H9 (cell line): ENCODE results near the gene SLC2A4RG. TPM values are rescaled to one million over a fixed set of nuclear protein-coding genes. Genes with fewer than 3 reads are reported as not detected.

Source experiments
- DNase-seq: peaks from one replicate; pipeline ENCODE4 v3.0.0-alpha.2; 2017
- H2AFZ ChIP-seq: one replicate; pipeline ENCODE4 v1.6.1; 2013; ENCODE audit warnings: mild to moderate bottlenecking, low read length, control low read depth, moderate library complexity
- H2AK5ac ChIP-seq: 2 replicates; pipeline ENCODE4 v1.6.1; 2013; ENCODE audit warnings: low read length, control low read depth, mixed read lengths; ENCODE audit not compliant: insufficient read length
- H2BK120ac ChIP-seq: one replicate; pipeline ENCODE4 v1.6.1; 2013; ENCODE audit warnings: low read depth, mild to moderate bottlenecking, low read length, control low read depth, inconsistent platforms; ENCODE audit not compliant: poor library complexity, severe bottlenecking
- H2BK12ac ChIP-seq: 2 replicates; pipeline ENCODE4 v1.6.1; 2013; ENCODE audit warnings: low read length, control low read depth, mixed read lengths, low read depth; ENCODE audit not compliant: insufficient read length
- H2BK15ac ChIP-seq: 2 replicates; pipeline ENCODE4 v1.6.1; 2013; ENCODE audit warnings: low read depth, low read length, control low read depth
- H2BK20ac ChIP-seq: one replicate; pipeline ENCODE4 v1.6.1; 2013; ENCODE audit warnings: low read depth, mild to moderate bottlenecking, low read length, control low read depth, inconsistent platforms; ENCODE audit not compliant: poor library complexity, severe bottlenecking
- H2BK5ac ChIP-seq: 2 replicates; pipeline ENCODE4 v1.6.1; 2013; ENCODE audit warnings: low read length, control low read depth, mixed read lengths; ENCODE audit not compliant: insufficient read length
- H3K14ac ChIP-seq: 2 replicates; pipeline ENCODE4 v1.6.1; 2013; ENCODE audit warnings: low read length, control low read depth; ENCODE audit not compliant: insufficient read depth
- H3K18ac ChIP-seq: 2 replicates; pipeline ENCODE4 v1.6.1; 2013; ENCODE audit warnings: low read depth, mild to moderate bottlenecking, mixed read lengths, low read length, control low read depth; ENCODE audit not compliant: insufficient read length
- H3K23ac ChIP-seq: 2 replicates; pipeline ENCODE4 v1.6.1; 2013; ENCODE audit warnings: low read length, control low read depth, mixed read lengths, low read depth; ENCODE audit not compliant: insufficient read length
- H3K23me2 ChIP-seq: 2 replicates; pipeline ENCODE4 v1.6.1; 2013; ENCODE audit warnings: low read depth, mild to moderate bottlenecking, mixed read lengths, low read length, control low read depth; ENCODE audit not compliant: insufficient read length, poor library complexity, severe bottlenecking
- H3K27ac ChIP-seq: 2 replicates; pipeline ENCODE4 v1.5.1; 2013; ENCODE audit warnings: low read length, control low read depth, mixed read lengths, low read depth; ENCODE audit not compliant: insufficient read length
- H3K27me3 ChIP-seq: 2 replicates; pipeline ENCODE4 v1.6.1; 2013; ENCODE audit warnings: low read length, control low read depth, inconsistent platforms; ENCODE audit not compliant: insufficient read depth
- H3K4ac ChIP-seq: 2 replicates; pipeline ENCODE4 v1.6.1; 2013; ENCODE audit warnings: low read depth, mild to moderate bottlenecking, control low read depth, inconsistent platforms, low read length, moderate library complexity
- H3K4me1 ChIP-seq: 2 replicates; pipeline ENCODE4 v1.6.1; 2013; ENCODE audit warnings: low read length, control low read depth, inconsistent platforms; ENCODE audit not compliant: insufficient read depth
- H3K4me2 ChIP-seq: 2 replicates; pipeline ENCODE4 v1.6.1; 2013; ENCODE audit warnings: low read length, control low read depth, mixed read lengths; ENCODE audit not compliant: insufficient read length, insufficient read depth
- H3K56ac ChIP-seq: 2 replicates; pipeline ENCODE4 v1.6.1; 2013; ENCODE audit warnings: low read depth, mild to moderate bottlenecking, mixed read lengths, low read length, control low read depth; ENCODE audit not compliant: insufficient read length
- H3K79me1 ChIP-seq: 2 replicates; pipeline ENCODE4 v1.6.1; 2013; ENCODE audit warnings: low read depth, mild to moderate bottlenecking, moderate library complexity, low read length, control low read depth, inconsistent platforms; ENCODE audit not compliant: insufficient read depth, poor library complexity, severe bottlenecking
- H3K79me2 ChIP-seq: 2 replicates; pipeline ENCODE4 v1.6.1; 2013; ENCODE audit warnings: low read length, control low read depth, inconsistent platforms; ENCODE audit not compliant: insufficient read depth
- H3K9ac ChIP-seq: 2 replicates; pipeline ENCODE4 v1.6.1; 2013; ENCODE audit warnings: low read length, control low read depth, mixed read lengths; ENCODE audit not compliant: insufficient read length; ENCODE audit errors: extremely low read depth
- H3K9me3 ChIP-seq: one replicate; pipeline ENCODE4 v1.6.1; 2013; ENCODE audit warnings: low read depth, low read length, inconsistent platforms; ENCODE audit not compliant: control insufficient read depth
- H3T11ph ChIP-seq: one replicate; pipeline ENCODE4 v1.6.1; 2013; ENCODE audit warnings: mild to moderate bottlenecking, low read length, control low read depth, inconsistent platforms
- H4K20me1 ChIP-seq: one replicate; pipeline ENCODE4 v1.6.1; 2013; ENCODE audit not compliant: control insufficient read depth, insufficient read length, insufficient read depth
- H4K5ac ChIP-seq: 2 replicates; pipeline ENCODE4 v1.6.1; 2013; ENCODE audit warnings: low read depth, mild to moderate bottlenecking, mixed read lengths, low read length, control low read depth; ENCODE audit not compliant: insufficient read length
- H4K8ac ChIP-seq: replicated peaks from 2 replicates; pipeline ENCODE4 v1.6.1; 2013; ENCODE audit warnings: low read length, control low read depth, mixed read lengths, low read depth; ENCODE audit not compliant: insufficient read length
- H4K91ac ChIP-seq: 2 replicates; pipeline ENCODE4 v1.6.1; 2013; ENCODE audit warnings: low read depth, mild to moderate bottlenecking, moderate library complexity, mixed read lengths, low read length, control low read depth; ENCODE audit not compliant: insufficient read length
- H3K27ac Mint-ChIP-seq, 3 experiments: 2 replicates in 2 of 3; 3 replicates in 1 of 3; pipeline ENCODE4 v1.8.0; 2020 to 2021; ENCODE audit warnings: mixed read lengths in 3 of 3, mild to moderate bottlenecking in 1 of 3, moderate library complexity in 1 of 3
- H3K27me3 Mint-ChIP-seq: 2 replicates; pipeline ENCODE4 v1.8.0; 2021; ENCODE audit warnings: low read depth, mild to moderate bottlenecking, moderate library complexity, mixed read lengths
- H3K36me3 Mint-ChIP-seq, 3 experiments: 2 replicates in 2 of 3; 3 replicates in 1 of 3; pipeline ENCODE4 v1.8.0; 2020 to 2021; ENCODE audit warnings: low read depth in 3 of 3, mixed read lengths in 3 of 3; ENCODE audit not compliant: insufficient read depth in 1 of 3
- H3K4me1 Mint-ChIP-seq, 2 experiments: 2 replicates each; pipeline ENCODE4 v1.8.0; 2020; ENCODE audit warnings: mixed read lengths in 2 of 2
- H3K4me3 Mint-ChIP-seq, 2 experiments: 2 replicates in 1 of 2; 3 replicates in 1 of 2; pipeline ENCODE4 v1.8.0; 2020 to 2021; ENCODE audit warnings: mild to moderate bottlenecking in 2 of 2, mixed read lengths in 2 of 2, moderate library complexity in 1 of 2
- H3K9me3 Mint-ChIP-seq, 2 experiments: 2 replicates in 1 of 2; 3 replicates in 1 of 2; pipeline ENCODE4 v1.8.0; 2020; ENCODE audit warnings: mild to moderate bottlenecking in 2 of 2, mixed read lengths in 2 of 2, moderate library complexity in 1 of 2
- WGBS: extraction: QIAGEN DNeasy Blood & Tissue Kit; methylation state at CpG from one replicate; pipeline ENCODE4 v1.1.7; 2013; ENCODE audit warnings: missing lambda C conversion rate, low lambda C conversion rate, mixed read lengths; ENCODE audit not compliant: insufficient read length; ENCODE audit errors: extremely low coverage; 5-methylcytosine and 5-hydroxymethylcytosine counted together
- total RNA-seq: library from RNA; stranded (reverse); gene quantifications from 2 replicates; pipeline ENCODE4 v1.2.1, GENCODE V29; 2021
- TF ChIP-seq, protein P1 (sequence below): fragments of 200-600 bp; sonication (generic); conservative IDR thresholded peaks from 3 replicates; pipeline ENCODE4 v1.8.0; 2021; ENCODE audit warnings: antibody characterized with exemption, mild to moderate bottlenecking

The SLC2A4RG gene
- total RNA-seq, 1 experiment from 2014 or later = 43.9 TPM

GRCh38 chr20:63745424-63745805, 5.8 kb downstream of the SLC2A4RG start:
- Histone ChIP-seq H4K5ac (no peak overlapping the region), H3K23ac (no peak overlapping the region), H3K79me2 (no peaks in the 10 kb centered on the region), H4K91ac (no peak overlapping the region), H3K9ac (no peak overlapping the region), H3K23me2 (peaks cover 7% of the 10 kb centered on the region), H3K4ac (no peak overlapping the region), H3K9me3 (no peaks in the 10 kb centered on the region), H4K8ac (no peak overlapping the region), H3K27ac (no peak overlapping the region), H3K14ac (no peak overlapping the region), H4K20me1 (no peaks in the 10 kb centered on the region), H2BK12ac (no peak overlapping the region), H2BK120ac (no peak overlapping the region), H3K18ac (no peak overlapping the region), H3K4me1 (no peaks in the 10 kb centered on the region), H2BK15ac (no peak overlapping the region), H3K56ac (no peak overlapping the region), H2BK5ac (no peak overlapping the region), H2BK20ac (no peak overlapping the region), H3T11ph (no peak overlapping the region), H3K4me2 (no peak overlapping the region), H2AFZ (no peak overlapping the region), H2AK5ac (no peak overlapping the region), H3K79me1 (no peaks in the 10 kb centered on the region), H3K27me3 (no peaks in the 10 kb centered on the region)
- H3K36me3 Mint-ChIP-seq = peaks cover 0 to 14% (median 14%) of the 10 kb centered on the region in 3 experiments; a peak in 4 of 7 replicates
- no peaks in the 10 kb centered on the region for H3K9me3 Mint-ChIP-seq
- H3K4me1 Mint-ChIP-seq = peaks cover 0 to 2% of the 10 kb centered on the region in 2 experiments; a peak in 1 of 4 replicates
- no peak for DNase-seq
- H3K4me3 Mint-ChIP-seq = no peak overlapping the region
- H3K27ac Mint-ChIP-seq = peak overlapping the region in 1 of 3 experiments; percentile 50; a peak in 1 of 7 replicates
- TF ChIP-seq, protein P1, sequence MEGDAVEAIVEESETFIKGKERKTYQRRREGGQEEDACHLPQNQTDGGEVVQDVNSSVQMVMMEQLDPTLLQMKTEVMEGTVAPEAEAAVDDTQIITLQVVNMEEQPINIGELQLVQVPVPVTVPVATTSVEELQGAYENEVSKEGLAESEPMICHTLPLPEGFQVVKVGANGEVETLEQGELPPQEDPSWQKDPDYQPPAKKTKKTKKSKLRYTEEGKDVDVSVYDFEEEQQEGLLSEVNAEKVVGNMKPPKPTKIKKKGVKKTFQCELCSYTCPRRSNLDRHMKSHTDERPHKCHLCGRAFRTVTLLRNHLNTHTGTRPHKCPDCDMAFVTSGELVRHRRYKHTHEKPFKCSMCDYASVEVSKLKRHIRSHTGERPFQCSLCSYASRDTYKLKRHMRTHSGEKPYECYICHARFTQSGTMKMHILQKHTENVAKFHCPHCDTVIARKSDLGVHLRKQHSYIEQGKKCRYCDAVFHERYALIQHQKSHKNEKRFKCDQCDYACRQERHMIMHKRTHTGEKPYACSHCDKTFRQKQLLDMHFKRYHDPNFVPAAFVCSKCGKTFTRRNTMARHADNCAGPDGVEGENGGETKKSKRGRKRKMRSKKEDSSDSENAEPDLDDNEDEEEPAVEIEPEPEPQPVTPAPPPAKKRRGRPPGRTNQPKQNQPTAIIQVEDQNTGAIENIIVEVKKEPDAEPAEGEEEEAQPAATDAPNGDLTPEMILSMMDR = no peak
- no CpG with 5 or more reads among the region's 15 CpGs for WGBS
- no peaks in the 10 kb centered on the region for H3K27me3 Mint-ChIP-seq
